Osteocyte (in vitro differentiated cells): ENCODE data around the gene APOA1. TPM values are rescaled to one million over a fixed set of nuclear protein-coding genes. Genes with fewer than 3 reads are reported as not detected.
A peak's percentile ranks its signal among the peaks of the same experiment; 100 is the strongest.

Source experiments
- DNase-seq: peaks from one replicate; pipeline ENCODE4 v3.0.0; 2021; ENCODE audit warnings: mixed read lengths; ENCODE audit not compliant: unreplicated experiment; ENCODE audit errors: extremely low spot score
- H3K27ac Mint-ChIP-seq: one replicate; pipeline ENCODE4 v1.8.0; 2021; ENCODE audit warnings: mild to moderate bottlenecking, mixed read lengths; ENCODE audit not compliant: unreplicated experiment
- H3K27me3 Mint-ChIP-seq: one replicate; pipeline ENCODE4 v1.8.0; 2021; ENCODE audit warnings: mixed read lengths; ENCODE audit not compliant: unreplicated experiment
- H3K36me3 Mint-ChIP-seq: one replicate; pipeline ENCODE4 v1.8.0; 2021; ENCODE audit warnings: mixed read lengths; ENCODE audit not compliant: unreplicated experiment
- H3K4me1 Mint-ChIP-seq: one replicate; pipeline ENCODE4 v1.8.0; 2021; ENCODE audit warnings: mixed read lengths; ENCODE audit not compliant: unreplicated experiment
- H3K4me3 Mint-ChIP-seq: one replicate; pipeline ENCODE4 v1.8.0; 2021; ENCODE audit warnings: mild to moderate bottlenecking, moderate library complexity, mixed read lengths; ENCODE audit not compliant: unreplicated experiment
- H3K9me3 Mint-ChIP-seq: one replicate; pipeline ENCODE4 v1.8.0; 2021; ENCODE audit warnings: mixed read lengths; ENCODE audit not compliant: unreplicated experiment
- CTCF ChIP-seq: fragments of 200-600 bp; sonication (generic); IDR thresholded peaks from 2 replicates; pipeline ENCODE4 v1.5.0; 2021; ENCODE audit warnings: antibody characterized with exemption, mild to moderate bottlenecking, moderate library complexity
- total RNA-seq: library from RNA; stranded (reverse); gene quantifications from 2 replicates; pipeline ENCODE4 v1.2.1, GENCODE V29; 2021

APOA1 gene
- total RNA-seq, 1 donor from 2014 or later = not detected

- no peak overlapping the region for H3K4me3 Mint-ChIP-seq
- no peaks in the 10 kb centered on the region for H3K9me3 Mint-ChIP-seq
- peaks cover 36% of the 10 kb centered on the region for H3K36me3 Mint-ChIP-seq
- no peaks in the 10 kb centered on the region for H3K27me3 Mint-ChIP-seq
- no peak for DNase-seq
- no peak overlapping the region for H3K27ac Mint-ChIP-seq
- TF ChIP-seq CTCF = no peak
- no peaks in the 10 kb centered on the region for H3K4me1 Mint-ChIP-seq
These were observed 5.5 kb upstream of the APOA1 start for GRCh38 chr11:116842909-116843308.

GRCh38 chr11:116842117-116842516 lies 4.7 kb upstream of the APOA1 start:
- Mint-ChIP-seq H3K36me3 (peaks cover 31% of the 10 kb centered on the region), H3K9me3 (no peaks in the 10 kb centered on the region), H3K4me1 (no peaks in the 10 kb centered on the region), H3K27me3 (no peaks in the 10 kb centered on the region), H3K27ac (no peak overlapping the region), H3K4me3 (no peak overlapping the region)
- no peak for TF ChIP-seq CTCF
- no peak for DNase-seq

GRCh38 chr11:116840746-116841296 lies 3.4 kb upstream of the APOA1 start:
- Mint-ChIP-seq H3K27me3 (no peaks in the 10 kb centered on the region), H3K9me3 (no peaks in the 10 kb centered on the region), H3K4me3 (no peak overlapping the region), H3K4me1 (no peaks in the 10 kb centered on the region), H3K27ac (no peak overlapping the region), H3K36me3 (peaks cover 19% of the 10 kb centered on the region)
- no peak for TF ChIP-seq CTCF
- no peak for DNase-seq

- Mint-ChIP-seq H3K9me3 (no peaks in the 10 kb centered on the region), H3K4me1 (peaks cover 2% of the 10 kb centered on the region), H3K36me3 (peaks cover 17% of the 10 kb centered on the region), H3K4me3 (no peak overlapping the region), H3K27me3 (no peaks in the 10 kb centered on the region), H3K27ac (no peak overlapping the region)
- DNase-seq = no peak
- peak; percentile 16 for TF ChIP-seq CTCF
These were observed 2.9 kb upstream of the APOA1 start for GRCh38 chr11:116840224-116840745.

GRCh38 chr11:116838321-116839084 lies 1.1 kb upstream of the APOA1 start:
- no peak for TF ChIP-seq CTCF
- Mint-ChIP-seq H3K27ac (no peak overlapping the region), H3K4me1 (peaks cover 2% of the 10 kb centered on the region), H3K36me3 (peaks cover 6% of the 10 kb centered on the region), H3K9me3 (no peaks in the 10 kb centered on the region), H3K4me3 (no peak overlapping the region), H3K27me3 (no peaks in the 10 kb centered on the region)
- DNase-seq = no peak
